Activated T-cell treated with anti-CD3 and anti-CD28 coated beads, Interleukin-2, amount 50 U/mL, for 72 hours (primary cell): ENCODE measurements around the gene PARD3. TPM values are rescaled to one million over a fixed set of nuclear protein-coding genes. Genes with fewer than 3 reads are reported as not detected.

Experiments used
- ATAC-seq, 2 donors: fragments of 150-1000 bp; cut with Tn5 transposase; replicated peaks in 1 of 2; 2 replicates each; pipeline ENCODE4 v1.10.0; 2021; ENCODE audit warnings: moderate library complexity in 2 of 2, mild to moderate bottlenecking in 1 of 2
- DNase-seq, 2 donors: peaks; one replicate each; pipeline ENCODE4 v3.0.0; 2021 to 2022; ENCODE audit warnings: mixed read lengths in 1 of 2
- H3K27ac Mint-ChIP-seq: one replicate; pipeline ENCODE4 v1.8.0; 2022; ENCODE audit warnings: mild to moderate bottlenecking, moderate library complexity, mixed read lengths
- H3K27me3 Mint-ChIP-seq: one replicate; pipeline ENCODE4 v1.8.0; 2022; ENCODE audit warnings: low read depth, mixed read lengths
- H3K36me3 Mint-ChIP-seq, 2 donors: one replicate each; pipeline ENCODE4 v1.8.0; 2022; ENCODE audit warnings: mixed read lengths in 2 of 2, mild to moderate bottlenecking in 1 of 2; ENCODE audit not compliant: insufficient read depth in 2 of 2
- H3K4me1 Mint-ChIP-seq: one replicate; pipeline ENCODE4 v1.8.0; 2022; ENCODE audit warnings: low read depth, mixed read lengths
- H3K4me3 Mint-ChIP-seq, 2 donors: one replicate each; pipeline ENCODE4 v1.8.0; 2022; ENCODE audit warnings: mild to moderate bottlenecking in 2 of 2, mixed read lengths in 2 of 2, moderate library complexity in 2 of 2
- H3K9me3 Mint-ChIP-seq, 2 donors: one replicate each; pipeline ENCODE4 v1.8.0; 2022; ENCODE audit warnings: mixed read lengths in 2 of 2
- total RNA-seq, 2 donors: library from RNA; stranded (reverse); gene quantifications; one replicate each; pipeline ENCODE4 v1.2.3, GENCODE V29; 2022

Gene PARD3
- total RNA-seq, 2 donors from 2014 or later: 2.3 to 3.7 TPM

DNA sequence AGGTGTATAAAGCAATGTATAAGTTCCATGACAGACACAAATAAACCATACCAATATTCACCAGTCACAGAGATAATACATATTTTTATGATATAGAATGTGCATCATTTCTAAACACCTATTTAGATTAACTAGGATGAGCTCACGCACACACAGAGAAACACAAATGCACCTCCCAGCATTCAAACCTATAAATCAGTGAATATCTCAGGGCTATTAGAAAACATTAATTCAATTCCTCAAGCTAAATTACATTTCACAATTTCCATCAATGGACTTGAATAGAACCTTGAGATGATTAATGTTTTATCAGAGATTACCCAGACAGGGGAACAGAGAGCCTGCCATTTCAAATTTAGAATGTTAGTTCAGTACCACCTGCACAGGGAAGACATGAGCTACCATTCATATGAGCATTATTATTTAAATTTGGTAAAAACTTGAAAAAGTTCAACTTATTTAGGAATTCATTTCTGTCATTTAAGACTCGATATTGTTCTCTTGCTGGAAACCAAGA, 221.7 kb downstream of the PARD3 start:
- H3K4me3 Mint-ChIP-seq: no peak overlapping the region
- no peak overlapping the region for H3K27ac Mint-ChIP-seq
- H3K4me1 Mint-ChIP-seq: no peaks in the 10 kb centered on the region
- peaks cover 11% of the 10 kb centered on the region for H3K27me3 Mint-ChIP-seq
- DNase-seq: no peak
- no peaks in the 10 kb centered on the region for H3K36me3 Mint-ChIP-seq
- H3K9me3 Mint-ChIP-seq: peaks cover 0 to 2% of the 10 kb centered on the region in 2 donors
- no peak for ATAC-seq

DNA sequence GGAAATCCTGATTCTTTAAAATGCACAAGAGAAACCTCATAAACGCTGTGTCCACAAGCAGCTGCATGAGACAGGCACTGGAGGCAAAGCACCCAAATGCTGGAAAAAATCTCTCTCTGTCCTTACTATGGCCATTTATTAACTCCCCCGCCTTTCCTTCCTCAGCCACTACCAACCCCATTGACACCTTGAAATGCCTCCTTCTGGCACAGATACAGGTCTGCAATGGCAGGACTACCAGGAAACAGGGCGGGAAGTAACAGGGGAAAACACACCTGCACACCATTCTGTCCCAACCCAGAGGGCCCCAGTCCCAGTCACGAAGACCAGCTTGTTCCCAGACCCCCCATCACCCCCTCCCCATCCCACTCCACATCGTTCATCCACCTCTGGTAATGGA, 224.3 kb downstream of the PARD3 start:
- Mint-ChIP-seq H3K9me3 (no peaks in the 10 kb centered on the region), H3K4me1 (no peaks in the 10 kb centered on the region), H3K27ac (no peak overlapping the region), H3K4me3 (no peak overlapping the region), H3K36me3 (no peaks in the 10 kb centered on the region), H3K27me3 (peaks cover 6% of the 10 kb centered on the region)
- DNase-seq: no peak
- ATAC-seq: no peak

DNA sequence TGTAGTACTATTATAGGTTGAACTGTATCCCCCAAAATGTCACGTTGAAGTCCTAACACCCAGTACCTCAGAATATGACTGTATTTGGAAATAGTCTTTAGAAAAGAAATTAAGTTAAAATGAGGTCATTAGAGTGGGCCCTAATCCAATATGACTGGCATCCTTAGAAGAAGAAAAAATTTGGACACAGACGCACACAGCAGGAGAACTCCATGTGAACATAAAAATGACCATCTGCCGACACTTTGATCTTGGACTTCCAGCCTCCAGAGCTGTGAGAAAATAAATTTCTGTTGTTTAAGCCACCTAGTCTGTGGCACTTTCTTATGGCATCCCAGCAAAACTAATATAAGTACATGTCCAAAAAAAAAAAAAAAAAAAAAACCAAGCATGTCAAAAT, 225.8 kb downstream of the PARD3 start:
- Mint-ChIP-seq H3K27ac (no peak overlapping the region), H3K27me3 (peaks cover 6% of the 10 kb centered on the region), H3K36me3 (no peaks in the 10 kb centered on the region), H3K9me3 (no peaks in the 10 kb centered on the region), H3K4me3 (no peak overlapping the region), H3K4me1 (no peaks in the 10 kb centered on the region)
- DNase-seq (no peak), ATAC-seq (no peak)

DNA sequence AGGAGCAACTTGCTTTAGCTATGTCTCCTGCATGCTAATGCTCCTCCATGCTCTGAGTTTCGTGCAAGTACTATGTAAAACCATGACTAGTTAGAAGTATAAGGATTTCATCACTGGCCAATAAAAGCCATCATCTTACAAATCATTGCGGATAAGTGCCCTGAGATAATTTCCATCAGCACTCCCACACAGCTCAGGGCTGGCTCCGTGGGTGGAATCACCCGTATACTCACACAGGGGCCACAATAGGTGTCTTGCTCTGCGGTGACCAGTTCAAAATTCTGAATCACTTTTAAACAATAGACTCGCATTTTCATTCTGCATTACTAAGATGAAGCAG, 227.4 kb downstream of the PARD3 start:
- H3K36me3 Mint-ChIP-seq: no peaks in the 10 kb centered on the region
- H3K9me3 Mint-ChIP-seq: no peaks in the 10 kb centered on the region
- no peak overlapping the region for H3K27ac Mint-ChIP-seq
- no peaks in the 10 kb centered on the region for H3K4me1 Mint-ChIP-seq
- DNase-seq: no peak
- H3K4me3 Mint-ChIP-seq: no peak overlapping the region
- H3K27me3 Mint-ChIP-seq: peaks cover 1% of the 10 kb centered on the region
- no peak for ATAC-seq

DNA sequence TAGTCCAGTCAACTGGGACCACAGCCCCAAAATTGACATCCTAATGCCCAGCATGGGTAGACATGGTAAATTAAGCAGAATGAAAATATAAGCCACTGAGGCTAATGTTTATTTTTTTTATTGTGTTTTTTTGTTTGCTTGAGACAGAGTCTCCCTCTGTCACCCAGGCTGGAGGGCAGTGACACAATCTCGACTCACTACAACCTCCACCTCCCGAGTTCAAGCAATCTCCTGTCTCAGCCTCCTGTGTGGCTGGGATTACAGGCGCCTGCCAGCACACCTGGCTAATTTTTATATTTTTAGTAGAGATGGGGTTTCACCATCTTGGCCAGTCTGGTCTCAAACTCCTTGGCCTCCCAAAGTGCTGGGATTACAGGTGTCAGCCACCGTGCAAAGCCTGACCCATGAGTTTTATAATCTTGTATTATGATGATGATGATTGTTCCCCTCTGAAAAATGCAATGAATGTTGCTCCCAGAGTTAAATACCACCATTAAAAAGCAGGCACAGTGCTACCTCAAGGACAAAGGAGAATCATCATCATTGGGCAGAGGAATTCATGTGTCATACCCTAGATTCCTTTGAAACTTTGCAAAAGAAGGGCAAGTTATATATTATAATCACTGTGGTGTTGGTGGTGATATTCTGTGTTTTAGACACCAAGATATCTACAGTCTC, 228.0 kb downstream of the PARD3 start:
- H3K36me3 Mint-ChIP-seq: no peaks in the 10 kb centered on the region
- ATAC-seq (no peak), DNase-seq (no peak)
- H3K4me1 Mint-ChIP-seq: no peaks in the 10 kb centered on the region
- H3K4me3 Mint-ChIP-seq: no peak overlapping the region
- no peaks in the 10 kb centered on the region for H3K9me3 Mint-ChIP-seq
- H3K27ac Mint-ChIP-seq: no peak overlapping the region
- H3K27me3 Mint-ChIP-seq: no peaks in the 10 kb centered on the region

DNA sequence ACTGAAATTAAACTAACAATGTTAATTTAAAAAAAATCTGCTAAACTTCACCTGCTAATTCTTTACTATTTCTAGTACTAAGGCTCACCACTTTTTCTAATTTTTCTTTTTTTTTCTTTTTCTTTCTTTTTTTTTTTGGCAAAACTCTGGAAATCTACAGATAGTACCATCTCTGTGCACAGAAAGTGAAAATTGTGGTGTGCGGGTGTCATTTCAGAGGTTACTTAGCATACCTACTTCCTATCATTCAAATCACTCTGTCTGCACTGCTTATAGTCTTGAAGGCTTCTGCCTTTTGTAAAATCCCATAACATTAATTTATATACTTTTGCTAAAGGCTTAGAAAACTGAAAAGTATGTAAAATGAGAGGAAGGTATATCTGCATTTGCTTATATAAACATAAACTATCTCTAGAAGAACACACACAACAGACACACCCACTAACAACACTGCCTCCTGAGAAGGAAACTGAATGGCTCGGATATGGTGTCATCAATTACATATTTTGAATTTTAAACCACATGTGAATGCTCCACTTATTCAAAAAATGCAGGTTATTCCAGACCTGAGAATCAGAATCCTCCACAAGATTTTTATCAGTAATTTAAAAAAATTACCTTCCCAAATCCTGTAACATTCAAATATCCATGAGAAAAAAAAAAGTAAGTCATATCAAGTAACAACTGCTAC, 229.5 kb downstream of the PARD3 start:
- DNase-seq: no peak
- Mint-ChIP-seq H3K27me3 (no peaks in the 10 kb centered on the region), H3K36me3 (no peaks in the 10 kb centered on the region), H3K9me3 (no peaks in the 10 kb centered on the region), H3K4me3 (no peak overlapping the region), H3K27ac (no peak overlapping the region), H3K4me1 (no peaks in the 10 kb centered on the region)
- ATAC-seq: no peak

DNA sequence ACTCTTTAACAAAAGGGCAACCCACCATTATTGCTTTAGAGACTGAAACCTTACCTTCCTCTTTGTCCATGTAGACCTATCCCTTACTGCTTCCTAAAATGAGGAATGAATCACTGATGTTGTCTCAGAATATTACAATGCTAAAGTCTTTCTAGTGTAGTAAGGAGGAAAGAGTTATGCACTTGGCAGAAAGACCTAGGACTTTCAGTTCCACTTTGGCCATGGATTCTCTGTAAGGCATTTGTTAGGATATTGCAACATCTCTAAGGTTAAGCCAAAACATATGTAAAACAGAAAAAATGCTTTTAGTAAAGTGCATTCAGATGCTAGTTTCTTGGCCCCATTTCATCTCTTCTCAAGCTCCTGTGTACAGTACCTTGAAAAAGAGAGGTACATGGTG, 230.9 kb downstream of the PARD3 start:
- H3K9me3 Mint-ChIP-seq: no peaks in the 10 kb centered on the region
- DNase-seq (no peak), ATAC-seq (no peak)
- H3K27ac Mint-ChIP-seq: no peak overlapping the region
- no peak overlapping the region for H3K4me3 Mint-ChIP-seq
- H3K36me3 Mint-ChIP-seq: no peaks in the 10 kb centered on the region
- H3K27me3 Mint-ChIP-seq: no peaks in the 10 kb centered on the region
- no peaks in the 10 kb centered on the region for H3K4me1 Mint-ChIP-seq

DNA sequence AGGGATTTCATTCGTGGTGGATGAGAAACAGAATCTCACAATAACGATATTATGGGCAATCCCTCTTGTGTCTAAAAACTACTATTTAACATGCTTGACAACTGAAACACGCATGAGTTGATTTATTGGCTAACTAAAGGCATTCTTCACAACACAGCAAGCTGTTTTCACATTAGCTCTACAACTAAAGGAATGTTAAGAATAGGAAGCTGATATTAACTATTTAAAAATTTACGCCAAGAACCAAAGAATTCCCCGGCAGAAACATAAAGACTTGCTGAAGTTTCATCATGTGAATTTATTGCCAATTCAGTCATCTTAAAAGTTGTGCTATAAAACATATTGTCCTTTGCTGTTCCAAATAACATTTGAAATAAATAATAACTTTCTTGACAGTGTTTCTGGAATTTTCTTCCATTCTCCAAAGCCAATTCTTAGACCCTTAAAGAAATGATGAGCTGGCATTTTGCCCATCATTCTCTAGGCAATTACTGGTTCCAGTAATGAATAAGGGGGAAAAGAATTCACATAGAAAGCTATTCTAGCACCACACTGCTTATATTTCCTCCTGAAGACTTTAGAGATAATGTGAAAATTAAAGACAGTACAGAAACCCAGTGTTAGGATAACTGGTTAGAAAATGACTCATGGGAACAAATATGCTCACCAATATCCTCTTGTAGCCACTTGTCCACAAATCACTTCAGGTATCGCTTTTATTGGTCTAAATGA, 233.1 kb downstream of the PARD3 start:
- Mint-ChIP-seq H3K36me3 (no peaks in the 10 kb centered on the region), H3K27me3 (no peaks in the 10 kb centered on the region), H3K4me1 (no peaks in the 10 kb centered on the region), H3K4me3 (no peak overlapping the region), H3K9me3 (no peaks in the 10 kb centered on the region), H3K27ac (no peak overlapping the region)
- ATAC-seq (no peak), DNase-seq (no peak)

DNA sequence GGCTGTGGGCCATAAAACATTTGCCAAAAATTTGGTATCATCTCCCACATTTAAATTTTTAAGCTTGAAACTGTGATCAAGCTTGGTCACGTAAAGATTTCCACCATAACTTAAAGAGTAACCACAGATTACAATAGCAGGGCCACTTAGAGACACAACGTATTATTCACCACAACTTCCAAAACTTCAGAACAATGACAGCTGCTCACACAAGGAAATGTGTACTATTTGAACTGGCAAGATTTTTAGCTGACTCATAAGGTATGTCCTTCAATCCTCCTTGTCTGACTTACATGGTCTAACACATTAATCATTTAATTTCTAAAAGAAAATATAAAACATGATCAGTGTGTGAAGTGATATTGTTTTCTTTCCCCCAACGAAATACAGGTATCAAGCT, 234.5 kb downstream of the PARD3 start:
- H3K36me3 Mint-ChIP-seq: no peaks in the 10 kb centered on the region

DNA sequence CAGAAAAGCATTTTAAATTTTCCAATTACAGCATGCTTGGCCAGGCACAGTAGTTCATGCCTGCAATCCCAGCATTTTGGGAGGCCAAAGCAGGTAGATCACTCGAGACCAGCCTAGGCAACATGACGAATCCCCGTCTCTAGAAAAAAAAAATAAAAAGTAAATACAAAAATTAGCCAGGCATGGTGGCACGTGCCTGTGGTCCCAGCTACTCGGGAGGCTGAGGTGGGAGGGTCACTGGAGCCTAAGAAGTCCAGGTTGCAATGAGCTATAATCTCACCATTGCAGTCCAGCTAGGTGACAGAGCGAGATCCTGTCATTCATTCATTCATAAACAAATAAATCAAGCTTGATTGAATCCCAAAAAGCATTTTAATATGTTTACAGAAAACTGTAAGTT, 234.9 kb downstream of the PARD3 start:
- DNase-seq (no peak), ATAC-seq (no peak)
- H3K36me3 Mint-ChIP-seq: no peaks in the 10 kb centered on the region
- H3K27me3 Mint-ChIP-seq: no peaks in the 10 kb centered on the region
- no peak overlapping the region for H3K4me3 Mint-ChIP-seq
- H3K27ac Mint-ChIP-seq: no peak overlapping the region
- H3K4me1 Mint-ChIP-seq: no peaks in the 10 kb centered on the region
- H3K9me3 Mint-ChIP-seq: no peaks in the 10 kb centered on the region

More for the DNA sequence above, 234.5 kb downstream of the PARD3 start:
- no peaks in the 10 kb centered on the region for H3K9me3 Mint-ChIP-seq
- ATAC-seq: no peak
- no peaks in the 10 kb centered on the region for H3K27me3 Mint-ChIP-seq
- no peak overlapping the region for H3K4me3 Mint-ChIP-seq
- no peak overlapping the region for H3K27ac Mint-ChIP-seq
- no peak for DNase-seq
- no peaks in the 10 kb centered on the region for H3K4me1 Mint-ChIP-seq

DNA sequence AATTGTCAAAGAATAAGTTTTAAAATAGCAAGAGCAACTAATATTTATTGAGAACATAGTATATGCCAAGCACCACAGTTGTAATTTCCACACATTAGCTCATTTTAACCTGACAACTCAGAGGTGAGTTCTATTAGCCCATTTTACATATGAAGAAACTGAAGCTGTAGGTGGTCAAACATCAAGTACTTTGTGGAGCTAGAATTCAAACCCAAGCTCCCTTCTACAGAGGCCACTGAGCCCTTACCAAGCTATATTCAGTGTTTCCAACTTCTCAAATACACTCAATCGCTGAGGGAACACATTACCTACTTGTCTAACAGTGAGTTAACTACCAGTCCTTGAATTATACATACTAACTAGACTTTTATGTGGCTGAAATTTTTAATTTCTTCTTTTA, 236.6 kb downstream of the PARD3 start:
- H3K4me3 Mint-ChIP-seq: no peak overlapping the region
- no peak for ATAC-seq
- no peaks in the 10 kb centered on the region for H3K9me3 Mint-ChIP-seq
- DNase-seq: no peak
- no peaks in the 10 kb centered on the region for H3K27me3 Mint-ChIP-seq
- no peaks in the 10 kb centered on the region for H3K4me1 Mint-ChIP-seq
- no peaks in the 10 kb centered on the region for H3K36me3 Mint-ChIP-seq
- no peak overlapping the region for H3K27ac Mint-ChIP-seq

DNA sequence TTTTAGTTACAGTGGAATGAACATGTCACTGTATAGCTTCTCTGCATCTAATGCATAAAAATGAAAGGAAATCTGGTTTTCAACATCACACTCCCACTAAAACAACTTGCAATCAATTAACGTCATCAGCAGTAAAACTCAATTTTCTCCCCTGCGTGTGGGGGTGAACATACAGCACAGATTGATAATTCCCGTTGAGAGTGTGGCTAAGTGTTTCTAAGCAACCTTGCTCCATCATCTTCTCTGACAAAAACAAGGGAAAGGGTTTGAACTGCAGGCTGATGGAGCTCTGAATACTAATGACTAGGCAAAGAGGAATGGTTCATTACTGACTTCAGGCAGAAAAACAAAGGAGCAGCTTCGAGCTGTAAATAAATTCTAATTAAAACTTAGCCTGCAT, 238.3 kb downstream of the PARD3 start:
- no peaks in the 10 kb centered on the region for H3K27me3 Mint-ChIP-seq
- H3K9me3 Mint-ChIP-seq: no peaks in the 10 kb centered on the region
- DNase-seq (no peak), ATAC-seq (no peak)
- no peak overlapping the region for H3K27ac Mint-ChIP-seq
- no peak overlapping the region for H3K4me3 Mint-ChIP-seq
- no peaks in the 10 kb centered on the region for H3K36me3 Mint-ChIP-seq
- H3K4me1 Mint-ChIP-seq: no peaks in the 10 kb centered on the region

DNA sequence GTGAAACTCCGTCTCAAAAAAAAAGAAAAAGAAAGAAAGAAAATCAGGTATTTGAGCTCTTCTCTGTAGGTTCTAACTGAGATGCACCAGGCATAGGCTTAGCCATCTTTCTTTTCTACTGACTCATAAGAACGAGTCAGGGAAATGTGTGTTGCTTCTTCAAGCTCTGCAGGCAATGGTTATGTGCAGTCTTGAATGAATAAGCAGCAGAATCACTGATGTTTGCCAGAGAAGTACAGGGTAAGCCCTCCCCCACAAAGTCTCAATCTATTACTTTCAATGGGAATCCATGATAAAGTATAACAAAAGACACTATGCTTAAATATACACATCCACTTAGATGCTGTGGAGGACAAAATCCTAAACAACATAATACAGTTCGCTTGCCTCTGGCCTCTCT, 239.2 kb downstream of the PARD3 start:
- Mint-ChIP-seq H3K9me3 (no peaks in the 10 kb centered on the region), H3K4me3 (no peak overlapping the region), H3K27me3 (no peaks in the 10 kb centered on the region), H3K4me1 (no peaks in the 10 kb centered on the region), H3K27ac (no peak overlapping the region), H3K36me3 (no peaks in the 10 kb centered on the region)
- DNase-seq: no peak
- ATAC-seq: no peak
